Putamen (tissue), 1 donor: ENCODE results near the gene SKAP1.
"Not testable (repeated sequence)": the region's sequence is repeated elsewhere in the genome, so short reads cannot be mapped to it uniquely, and the experiment has no call there.

ENCODE experiments used
- DNase-seq: peaks from one replicate; pipeline ENCODE4 v3.0.0-alpha.2; 2016; ENCODE audit warnings: low spot score

Gene SKAP1

DNA sequence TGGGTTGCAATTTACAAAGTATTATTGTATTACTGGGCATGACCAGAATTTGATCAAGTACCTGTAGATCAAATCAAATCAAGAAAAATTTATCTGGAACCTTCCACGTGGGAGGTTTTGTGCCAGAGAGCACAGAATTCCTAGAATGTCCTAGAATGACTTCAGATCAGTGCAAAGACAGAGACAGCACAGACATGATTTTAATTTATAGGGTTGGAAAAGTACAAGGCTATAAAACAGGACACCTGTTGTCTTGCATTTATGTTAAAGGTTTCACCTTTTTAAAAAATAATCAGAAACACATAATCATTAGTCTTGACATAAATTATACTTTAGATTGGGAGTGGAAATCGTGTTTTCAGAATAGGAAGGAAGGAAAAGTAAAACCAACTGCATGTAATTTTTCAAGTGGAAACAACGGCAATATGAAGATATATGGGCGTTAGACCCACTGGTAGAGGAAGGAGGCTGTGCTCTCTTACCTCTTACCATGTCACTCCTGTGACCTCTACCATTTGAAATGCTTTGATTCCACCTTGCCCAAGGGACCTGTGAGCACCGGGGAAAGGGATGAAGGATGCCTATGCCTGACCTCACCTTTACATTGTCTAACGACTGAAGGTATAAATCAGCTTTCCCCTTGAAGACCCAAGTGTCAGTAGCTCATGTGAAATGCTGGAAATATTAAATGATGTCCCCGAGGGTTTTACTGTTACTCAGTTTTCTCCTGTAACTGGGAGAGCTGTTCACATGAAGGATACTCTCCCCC, 222.1 kb downstream of the SKAP1 start:
- no peak for DNase-seq

DNA sequence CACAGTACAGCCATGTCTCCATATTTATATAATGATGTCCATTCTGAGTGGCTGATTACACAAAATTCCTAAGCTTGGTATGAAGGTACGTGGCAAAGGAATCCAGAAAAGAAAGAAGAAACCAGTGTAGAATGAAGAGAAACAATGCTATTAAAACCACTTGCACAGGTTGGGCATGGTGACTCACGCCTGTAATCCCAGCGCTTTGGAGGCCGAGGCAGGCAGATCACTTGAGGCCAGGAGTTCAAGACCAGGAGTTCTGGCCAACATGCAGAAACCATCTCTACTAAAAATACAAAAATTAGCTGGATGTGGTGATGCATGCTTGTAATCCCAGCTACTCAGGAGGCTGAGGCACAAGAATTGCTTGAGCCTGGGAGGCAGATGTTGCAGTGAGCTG, 223.0 kb downstream of the SKAP1 start:
- not testable (repeated sequence) for DNase-seq

DNA sequence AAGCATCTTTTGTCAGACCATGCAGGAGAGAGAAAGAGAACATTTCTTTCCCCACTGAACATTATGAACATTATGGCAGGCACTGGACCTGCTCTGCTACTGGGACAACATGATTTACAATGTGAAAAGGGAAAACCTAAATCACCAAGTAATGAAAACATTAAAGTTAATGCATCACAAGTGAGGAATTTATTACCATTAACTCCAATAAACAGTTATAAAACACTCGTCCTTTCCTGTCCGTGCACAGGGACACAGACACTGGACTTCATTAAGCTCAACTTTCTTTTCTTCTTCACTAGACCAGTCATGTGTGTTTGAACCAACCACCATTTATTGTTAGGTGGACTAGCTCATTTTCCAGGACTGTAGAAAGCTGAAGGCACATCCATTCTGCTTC, 227.1 kb downstream of the SKAP1 start:
- no peak for DNase-seq

DNA sequence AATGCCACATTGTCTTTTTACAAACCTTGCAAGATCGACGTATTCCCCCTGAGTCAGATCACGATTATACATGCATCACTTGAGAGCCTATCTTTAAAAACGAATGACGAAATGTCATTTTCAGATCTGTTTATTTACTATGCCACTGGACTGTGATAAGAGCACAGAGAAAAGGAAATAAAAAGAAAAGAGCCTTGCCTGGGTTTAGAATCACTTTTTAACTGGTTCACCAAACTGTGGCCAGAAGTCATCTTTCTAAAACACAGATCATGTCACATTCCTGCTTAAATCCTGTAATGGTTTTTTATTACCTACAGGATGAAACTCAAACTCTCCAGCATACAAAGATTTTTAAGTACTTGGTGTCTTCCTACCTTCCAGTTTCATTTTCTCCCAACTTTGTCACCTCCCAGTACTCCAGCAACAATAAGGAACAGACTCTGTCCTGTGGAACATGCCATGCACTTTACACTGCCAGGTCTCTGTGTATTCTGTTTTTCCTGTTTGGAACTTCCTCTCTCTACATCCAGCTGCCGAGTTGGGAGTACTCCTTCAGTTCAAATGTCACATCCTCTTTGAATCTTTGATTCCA, 231.0 kb downstream of the SKAP1 start:
- no peak for DNase-seq

DNA sequence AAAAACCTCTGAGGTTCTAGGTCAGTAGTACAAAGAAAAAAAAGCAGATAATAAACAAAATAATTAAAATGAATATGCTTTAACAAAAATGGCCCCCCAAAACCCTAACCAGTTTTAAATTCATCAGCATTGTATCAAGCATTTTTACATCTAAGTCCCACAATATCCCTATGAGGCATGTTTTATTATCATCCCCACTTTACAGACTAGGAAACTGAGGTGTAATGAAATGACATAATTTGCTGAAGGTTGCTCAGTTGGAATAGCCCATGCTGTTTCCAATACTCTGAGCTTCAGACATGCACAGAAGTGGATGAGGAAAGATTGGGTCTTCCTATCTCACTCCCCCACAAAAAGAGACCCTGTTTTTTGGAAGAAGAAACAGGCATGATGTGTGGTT, 234.1 kb downstream of the SKAP1 start:
- no peak for DNase-seq

DNA sequence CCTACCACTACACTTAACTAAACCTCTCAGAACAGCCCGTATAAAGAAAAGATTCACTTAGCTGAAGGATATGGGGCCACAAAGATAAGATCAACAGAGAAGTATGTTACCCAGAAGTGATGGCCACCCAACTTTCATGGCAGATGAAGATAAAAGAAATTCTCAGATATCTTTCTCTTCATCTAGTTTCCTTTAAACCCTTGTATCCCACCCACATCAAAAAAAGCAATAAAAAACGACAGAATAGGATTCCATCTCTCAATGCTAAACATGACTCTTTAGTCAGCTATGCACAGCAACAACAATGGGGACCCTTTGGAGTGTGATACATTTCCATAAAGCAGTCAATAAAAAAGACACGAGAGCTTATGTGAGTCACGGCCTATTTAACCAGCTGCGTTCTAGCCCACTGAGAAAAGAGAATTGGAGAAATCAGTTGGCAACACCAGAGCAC, 235.9 kb downstream of the SKAP1 start:
- no peak for DNase-seq

DNA sequence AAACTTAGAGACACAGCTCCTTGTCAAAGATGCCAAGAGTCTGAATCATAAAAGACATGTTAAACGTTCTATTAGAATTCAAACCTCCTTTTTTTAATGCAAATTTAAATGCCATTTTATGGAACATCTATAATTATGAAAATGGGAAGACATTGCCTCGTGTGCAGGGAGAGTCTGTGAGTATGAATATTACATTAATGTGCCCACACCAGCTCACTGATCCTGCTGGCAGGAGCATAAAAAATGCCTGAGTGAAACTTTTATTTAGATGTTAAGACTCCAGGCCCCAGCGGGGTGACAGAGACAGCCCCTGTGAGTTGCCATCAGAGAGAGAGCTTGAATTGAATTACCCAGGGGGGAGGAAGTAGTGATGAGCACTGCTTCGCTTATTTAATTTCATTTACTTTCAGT, 237.7 kb downstream of the SKAP1 start:
- DNase-seq = peak; percentile 52

DNA sequence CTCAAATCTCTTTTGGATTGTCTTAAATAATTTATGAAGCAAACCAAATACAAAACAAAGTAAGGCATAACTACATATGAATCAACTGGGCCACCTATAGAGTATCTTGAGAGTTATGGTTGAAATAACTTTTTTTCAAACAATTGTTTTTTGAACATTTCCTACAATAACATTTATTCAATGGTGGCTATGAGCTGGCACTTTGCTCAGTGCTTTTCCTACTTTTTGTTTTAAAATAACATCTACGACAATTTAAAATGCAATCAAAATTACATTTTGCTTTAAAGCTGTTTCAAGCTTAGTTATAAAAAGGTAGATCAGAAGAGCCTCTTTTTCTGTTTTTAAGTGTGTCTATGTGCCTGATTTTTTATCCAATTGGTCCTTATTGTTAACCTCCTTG, 238.7 kb downstream of the SKAP1 start:
- no peak for DNase-seq

DNA sequence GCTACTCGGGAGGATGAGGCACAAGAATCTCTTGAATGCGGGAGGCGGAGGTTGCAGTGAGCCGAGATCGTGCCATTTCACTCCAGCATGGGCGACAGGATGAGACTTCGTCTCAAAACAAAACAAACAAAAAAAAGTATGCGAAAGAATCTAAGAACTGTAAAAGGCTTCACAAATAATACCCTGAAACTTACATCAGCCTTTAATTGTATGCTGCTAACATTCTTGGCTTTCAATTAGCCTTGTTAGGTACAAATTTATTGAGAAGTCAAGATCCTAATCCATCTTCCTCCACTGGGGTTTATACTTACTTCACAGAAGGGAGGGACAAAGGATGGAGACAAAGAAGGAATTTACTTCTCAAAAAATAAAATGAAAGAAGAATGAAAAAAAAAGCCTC, 239.1 kb downstream of the SKAP1 start:
- no peak for DNase-seq

DNA sequence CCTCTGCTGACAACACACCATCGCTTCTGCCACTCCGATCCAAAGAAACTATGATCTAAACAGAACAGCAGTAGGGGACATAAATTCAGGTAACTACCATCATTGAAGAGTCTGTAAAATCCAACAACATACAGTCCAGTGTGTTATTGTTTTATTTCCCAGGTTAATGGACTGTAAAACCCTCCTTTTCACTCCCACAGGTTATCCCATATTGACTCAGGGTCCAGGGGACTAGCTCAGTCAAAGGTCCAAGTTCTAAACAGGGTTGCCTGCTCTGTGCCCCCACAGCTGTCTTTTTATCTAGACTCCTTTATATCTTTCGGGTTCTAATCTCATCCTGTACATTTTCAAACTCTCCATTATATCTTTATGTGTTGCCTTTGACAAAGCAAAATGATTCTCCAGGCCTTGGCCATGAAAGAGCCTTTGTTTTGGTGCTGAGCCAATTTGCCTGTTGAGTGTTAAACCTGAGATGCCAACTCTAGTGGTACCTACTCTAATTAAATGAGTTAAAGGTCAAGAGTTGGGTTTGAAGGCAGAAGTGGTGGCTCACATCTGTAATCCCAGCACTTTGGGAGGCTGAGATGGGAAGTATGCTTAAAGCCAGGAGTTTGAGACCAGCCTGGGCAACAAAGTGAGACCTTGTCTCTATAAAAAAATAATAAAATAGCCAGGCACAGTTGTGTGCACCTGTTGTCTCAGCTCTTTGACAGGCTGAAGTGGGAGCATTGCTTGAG, 242.0 kb downstream of the SKAP1 start:
- DNase-seq = no peak

DNA sequence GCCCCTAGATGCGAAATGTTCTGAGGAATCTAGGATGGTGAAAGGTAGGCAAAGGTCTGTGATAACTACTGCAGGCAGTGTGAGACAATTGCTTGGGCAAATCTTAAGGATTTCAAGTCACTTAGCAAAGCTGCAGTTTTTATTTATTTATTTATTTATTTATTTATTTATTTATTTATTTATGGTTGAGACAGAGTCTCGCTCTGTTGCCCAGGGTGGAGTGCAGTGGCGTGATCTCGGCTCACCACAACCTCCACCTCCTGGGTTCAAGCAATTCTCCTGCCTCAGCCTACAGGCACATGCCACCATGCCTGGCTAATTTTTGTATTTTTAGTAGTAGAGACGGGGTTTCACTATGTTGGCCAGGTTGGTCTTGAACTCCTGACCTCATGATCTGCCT, 243.7 kb downstream of the SKAP1 start:
- not testable (repeated sequence) for DNase-seq

DNA sequence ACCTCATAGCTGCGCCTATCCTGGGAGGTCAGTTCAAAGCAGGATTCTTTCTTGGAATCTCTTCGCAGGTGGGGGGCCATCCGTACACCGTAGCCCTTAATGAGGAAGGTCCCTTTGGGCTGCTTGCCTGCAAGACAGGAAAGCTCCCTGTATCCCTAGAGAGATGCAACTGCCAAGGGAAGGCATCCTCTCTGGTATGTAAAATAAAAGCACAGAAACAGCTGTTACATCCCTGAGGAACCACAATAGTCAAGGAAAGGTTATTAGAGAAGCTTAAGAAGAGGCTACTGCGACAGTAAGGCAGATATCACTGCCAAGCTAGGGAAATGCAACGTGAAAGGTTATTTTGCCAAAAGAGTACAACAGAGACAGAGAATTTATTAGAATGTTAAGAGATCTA, 245.3 kb downstream of the SKAP1 start:
- no peak for DNase-seq

DNA sequence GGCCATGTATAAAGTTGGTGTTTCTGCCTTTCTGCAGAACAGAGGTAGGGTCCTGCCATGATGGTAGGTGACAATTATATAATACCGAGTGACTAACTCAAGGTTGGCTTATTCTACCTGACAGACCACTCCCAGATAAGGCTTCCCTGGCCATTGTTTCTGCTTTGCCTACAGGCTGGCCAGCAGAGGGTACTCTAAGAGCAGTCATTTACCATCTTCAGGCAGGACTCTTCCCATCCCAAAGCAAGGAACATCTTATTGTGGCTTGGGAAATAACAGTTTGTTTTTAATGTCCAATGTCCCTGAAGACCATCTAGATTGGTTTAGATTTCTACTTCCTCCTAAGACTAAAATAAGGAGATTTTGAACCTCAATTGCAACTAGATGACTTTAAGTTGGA, 248.4 kb downstream of the SKAP1 start:
- no peak for DNase-seq

DNA sequence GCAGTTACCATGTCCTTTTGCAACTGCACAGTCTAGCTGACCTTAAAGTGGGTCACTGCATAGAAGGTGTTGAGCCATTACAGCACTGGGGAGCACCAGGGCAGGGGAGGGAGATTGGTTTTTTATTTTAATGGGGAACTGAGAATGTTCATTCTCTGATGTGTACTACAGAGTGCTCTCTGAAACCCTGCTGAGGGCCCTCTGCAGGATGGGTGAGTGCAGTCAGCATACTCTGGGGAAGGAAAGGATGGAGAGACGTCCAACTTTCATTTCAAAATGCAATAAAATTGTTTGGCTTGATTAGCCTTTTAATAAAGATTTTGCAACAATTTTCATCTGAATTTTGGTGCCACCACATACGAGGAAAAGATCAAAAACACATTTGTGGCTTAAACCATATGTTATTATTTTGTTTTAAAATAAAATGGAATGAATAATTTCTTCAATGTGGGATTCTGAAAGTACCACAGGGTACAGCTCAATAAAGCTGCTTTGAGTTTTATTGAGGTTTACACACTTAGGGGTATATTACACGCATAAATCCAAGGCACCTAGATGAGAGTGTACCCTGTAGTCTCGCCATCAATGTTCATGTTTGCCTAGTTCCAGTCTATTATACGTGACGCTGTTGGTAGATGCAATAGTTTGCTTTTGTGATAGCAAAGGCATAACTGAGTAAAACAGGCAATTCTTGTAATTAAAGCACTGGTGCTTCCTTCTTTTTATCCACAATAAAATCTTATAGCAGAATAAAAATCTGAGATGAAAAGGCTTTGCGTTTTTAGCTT, 249.0 kb downstream of the SKAP1 start:
- DNase-seq = no peak

DNA sequence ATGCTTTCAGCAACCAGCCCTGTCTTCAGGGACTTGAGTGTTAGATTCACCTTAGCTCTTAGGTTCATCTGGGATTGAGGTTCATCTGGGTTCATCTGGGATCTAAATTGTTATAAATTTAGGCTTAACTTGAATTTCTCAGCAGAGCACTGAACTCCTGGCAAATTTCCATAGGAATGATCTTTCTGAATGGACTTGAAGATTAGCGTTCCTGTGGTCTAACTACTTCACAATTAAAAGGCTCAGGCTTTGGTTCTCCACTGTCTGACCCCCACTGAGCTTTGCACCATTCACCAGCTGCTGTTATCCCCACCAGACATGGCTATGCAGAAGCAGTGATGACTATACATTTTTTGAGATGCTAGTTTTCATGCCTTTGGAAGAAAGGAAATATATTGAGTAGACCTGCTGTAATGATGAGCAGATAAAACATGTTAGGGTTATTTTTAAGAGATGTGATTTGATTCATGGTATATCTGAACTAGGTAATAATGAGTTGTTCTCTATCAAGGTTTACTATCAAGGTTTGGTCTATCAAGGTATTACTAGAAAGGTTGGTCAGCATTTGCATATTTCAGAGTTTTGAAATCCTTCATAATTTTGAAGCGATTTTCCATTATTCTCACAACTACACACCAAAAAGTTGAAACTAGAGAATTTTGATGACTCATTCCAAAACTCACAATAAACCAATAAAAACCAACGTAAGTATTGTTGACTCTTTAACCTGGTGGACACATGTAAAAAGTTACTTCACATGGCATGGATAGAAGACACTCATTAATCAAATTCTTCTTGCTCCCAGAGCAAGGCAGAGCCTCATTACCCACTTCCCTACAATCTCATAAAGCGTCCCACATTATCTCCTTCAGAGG, 250.7 kb downstream of the SKAP1 start:
- no peak for DNase-seq

DNA sequence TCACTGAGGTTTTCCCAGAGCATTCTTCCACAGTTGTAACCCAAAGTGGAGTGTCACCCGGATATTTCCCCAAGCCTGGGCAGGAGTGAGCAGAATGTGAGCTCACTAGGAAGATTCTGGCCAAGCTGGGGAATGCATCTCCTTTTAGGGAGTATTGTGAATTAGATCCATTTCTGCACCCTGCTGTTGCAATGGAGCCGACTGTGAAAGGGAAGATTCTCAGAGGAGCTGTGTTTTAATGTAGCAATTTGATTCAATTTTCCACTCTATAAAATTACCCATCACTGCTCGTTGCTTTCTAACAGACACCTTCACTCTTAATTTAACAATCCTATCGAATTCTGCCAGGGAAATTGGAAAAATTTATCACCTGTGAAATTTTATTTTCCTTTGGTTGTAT, 251.7 kb downstream of the SKAP1 start:
- DNase-seq = no peak

DNA sequence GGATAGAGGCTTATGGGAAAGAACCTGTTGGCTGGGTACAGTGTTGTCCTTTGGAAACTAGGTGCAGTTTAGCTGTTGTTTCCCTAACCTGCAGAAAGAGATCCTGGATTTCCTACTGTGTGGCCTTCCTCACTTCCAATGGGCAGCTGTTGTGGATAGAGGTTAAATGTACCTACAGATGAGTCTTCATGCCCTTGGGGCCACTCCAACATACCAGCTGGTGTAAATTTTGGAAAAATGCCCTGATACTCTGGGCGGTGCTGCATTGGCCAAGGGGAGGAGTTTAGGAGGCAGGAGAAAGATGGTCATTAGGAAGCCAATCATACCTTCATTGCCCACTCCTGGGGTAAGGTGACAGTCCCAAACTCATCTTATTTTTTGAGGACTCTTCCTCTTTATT, 252.2 kb downstream of the SKAP1 start:
- no peak for DNase-seq

DNA sequence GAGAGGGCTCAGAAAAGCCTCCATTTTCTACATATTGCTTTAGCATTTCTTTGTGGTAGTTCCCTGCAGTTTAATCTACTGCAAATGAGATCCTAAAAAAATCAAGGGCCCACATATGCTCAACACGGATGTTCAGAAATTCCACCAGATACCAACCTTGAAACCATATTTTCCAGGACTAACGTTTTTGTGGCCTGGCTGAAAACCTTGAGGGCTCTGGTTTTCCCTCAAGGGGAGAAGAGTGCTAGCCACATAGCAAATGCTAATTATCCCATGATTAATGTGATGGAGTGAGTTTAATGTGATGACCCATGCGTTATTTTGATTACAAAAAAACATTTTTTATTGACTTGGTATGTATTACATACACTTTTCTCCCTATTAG, 253.6 kb downstream of the SKAP1 start:
- DNase-seq = no peak

DNA sequence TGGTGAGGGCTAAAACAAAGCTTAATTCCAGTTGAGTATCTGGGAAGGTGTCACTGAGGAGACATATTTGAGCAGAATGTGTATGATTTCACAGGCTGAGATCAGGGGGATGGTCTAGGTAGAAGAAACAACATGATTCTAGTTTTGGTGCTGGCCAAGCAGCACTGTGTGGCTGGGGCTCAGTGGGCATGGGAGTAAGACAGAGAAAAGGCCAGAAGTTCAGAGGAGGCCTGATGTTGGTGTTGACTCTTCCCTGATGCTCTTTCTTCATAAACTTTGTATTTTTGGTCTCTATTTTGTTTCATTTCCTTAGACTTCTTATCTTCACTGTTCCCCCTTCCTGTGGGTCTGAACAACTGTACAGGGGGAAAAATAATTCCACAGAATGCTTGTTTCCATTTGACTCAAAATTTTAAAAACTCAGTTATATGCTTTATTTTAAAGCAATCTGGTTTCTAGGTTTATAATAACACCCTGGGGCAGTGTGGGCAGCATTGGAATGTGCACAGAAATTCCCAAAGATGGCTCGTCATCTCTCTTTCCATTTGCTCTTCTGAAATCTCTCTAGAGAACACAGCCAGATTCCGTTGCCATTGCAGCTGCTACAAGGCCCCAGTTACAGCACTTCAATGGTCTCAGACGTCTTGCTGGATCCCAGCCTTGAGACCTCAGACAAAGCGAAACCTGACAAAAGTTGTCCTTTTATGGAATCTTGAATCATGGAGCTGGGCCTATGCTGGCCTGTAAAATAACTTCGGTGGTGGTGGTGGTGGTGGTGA, 254.1 kb downstream of the SKAP1 start:
- no peak for DNase-seq

DNA sequence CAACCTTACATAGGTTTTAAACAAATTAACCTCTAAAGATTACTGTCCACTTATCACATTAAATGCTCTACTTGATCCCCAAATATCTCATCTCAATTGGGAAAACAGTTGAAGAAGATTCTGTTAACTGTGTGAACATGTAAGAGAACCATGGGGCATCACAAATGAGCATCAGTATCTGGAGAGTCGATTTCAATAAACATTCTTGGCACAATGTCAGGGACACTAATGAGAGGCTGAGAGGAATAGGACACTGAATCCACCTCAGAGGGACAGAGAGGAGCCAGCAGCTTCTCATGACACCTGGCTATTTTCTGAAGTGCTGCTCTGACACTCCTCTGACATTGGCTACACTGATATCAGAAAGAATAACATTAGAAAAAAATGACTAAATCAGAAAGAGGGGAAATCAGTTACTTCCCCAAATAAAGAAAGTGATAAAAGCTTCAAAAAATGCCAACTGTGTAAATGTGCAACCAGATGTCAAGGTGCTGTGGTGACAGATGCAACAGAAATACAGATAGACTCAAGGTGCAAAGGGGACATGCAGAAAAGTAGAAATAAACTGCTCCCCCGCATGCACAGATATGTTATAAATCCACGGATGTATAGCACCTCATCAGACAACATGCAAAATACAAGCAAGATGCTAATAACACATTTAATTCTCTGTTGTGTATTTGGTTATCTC, 255.0 kb downstream of the SKAP1 start:
- no peak for DNase-seq
